Adipocyte (in vitro differentiated cells): ENCODE data around the gene CDT1.
A peak's percentile ranks its signal among the peaks of the same experiment; 100 is the strongest.

Experiments used
- DNase-seq: peaks from one replicate; pipeline ENCODE4 v3.0.0-alpha.2; 2015; ENCODE audit warnings: low read depth
- H3K27me3 ChIP-seq: replicated peaks from 2 replicates; pipeline ENCODE4 v1.7.0; 2013; ENCODE audit warnings: mild to moderate bottlenecking, low read length, moderate library complexity; ENCODE audit not compliant: control insufficient read depth, insufficient read depth
- H3K36me3 ChIP-seq: 2 replicates; pipeline ENCODE4 v1.7.0; 2013; ENCODE audit warnings: low read length, mild to moderate bottlenecking, moderate library complexity; ENCODE audit not compliant: control insufficient read depth, insufficient read depth, severe bottlenecking
- H3K4me1 ChIP-seq: 2 replicates; pipeline ENCODE4 v1.7.0; 2013; ENCODE audit warnings: mild to moderate bottlenecking, low read length, moderate library complexity; ENCODE audit not compliant: control insufficient read depth, insufficient read depth
- H3K4me3 ChIP-seq: 2 replicates; pipeline ENCODE4 v1.7.0; 2013; ENCODE audit warnings: mild to moderate bottlenecking, low read length, moderate library complexity
- H3K9ac ChIP-seq: 2 replicates; pipeline ENCODE4 v1.7.0; 2013; ENCODE audit warnings: mild to moderate bottlenecking, low read length, moderate library complexity
- H3K9me3 ChIP-seq: 2 replicates; pipeline ENCODE4 v1.7.0; 2013; ENCODE audit warnings: mild to moderate bottlenecking, low read length, moderate library complexity; ENCODE audit not compliant: control insufficient read depth

Gene CDT1

GRCh38 chr16:88761143-88761534 is 42.5 kb upstream of the CDT1 start:
- Histone ChIP-seq H3K4me3 (no peak overlapping the region), H3K36me3 (peaks cover 32% of the 10 kb centered on the region), H3K4me1 (peaks cover 12% of the 10 kb centered on the region), H3K9me3 (no peaks in the 10 kb centered on the region), H3K27me3 (no peaks in the 10 kb centered on the region), H3K9ac (no peak overlapping the region)
- no peak for DNase-seq

DNA sequence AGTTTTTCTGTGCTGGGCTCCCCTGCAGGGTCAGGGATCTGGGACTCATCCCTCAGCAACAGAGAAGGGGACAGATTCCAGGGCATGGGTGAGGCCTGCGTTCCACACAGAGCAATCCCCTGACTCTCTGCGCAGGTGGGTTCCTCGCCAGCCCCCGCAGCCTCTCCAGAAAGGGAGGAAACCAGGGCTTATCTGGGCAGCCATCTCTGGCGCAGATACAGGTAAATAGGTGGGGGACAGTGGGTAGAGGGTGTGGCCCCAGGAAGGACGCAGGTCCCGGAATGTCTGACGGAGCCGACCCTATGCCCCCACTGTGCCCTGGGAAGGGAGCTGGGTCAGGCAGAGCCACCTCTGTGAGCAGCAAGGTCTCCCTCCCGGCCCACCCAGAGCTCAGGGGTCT is 41.8 kb upstream of the CDT1 start:
- Histone ChIP-seq H3K9ac (no peak overlapping the region), H3K4me3 (no peak overlapping the region), H3K27me3 (no peaks in the 10 kb centered on the region), H3K9me3 (no peaks in the 10 kb centered on the region), H3K4me1 (peaks cover 12% of the 10 kb centered on the region), H3K36me3 (peaks cover 33% of the 10 kb centered on the region)
- no peak for DNase-seq

DNA sequence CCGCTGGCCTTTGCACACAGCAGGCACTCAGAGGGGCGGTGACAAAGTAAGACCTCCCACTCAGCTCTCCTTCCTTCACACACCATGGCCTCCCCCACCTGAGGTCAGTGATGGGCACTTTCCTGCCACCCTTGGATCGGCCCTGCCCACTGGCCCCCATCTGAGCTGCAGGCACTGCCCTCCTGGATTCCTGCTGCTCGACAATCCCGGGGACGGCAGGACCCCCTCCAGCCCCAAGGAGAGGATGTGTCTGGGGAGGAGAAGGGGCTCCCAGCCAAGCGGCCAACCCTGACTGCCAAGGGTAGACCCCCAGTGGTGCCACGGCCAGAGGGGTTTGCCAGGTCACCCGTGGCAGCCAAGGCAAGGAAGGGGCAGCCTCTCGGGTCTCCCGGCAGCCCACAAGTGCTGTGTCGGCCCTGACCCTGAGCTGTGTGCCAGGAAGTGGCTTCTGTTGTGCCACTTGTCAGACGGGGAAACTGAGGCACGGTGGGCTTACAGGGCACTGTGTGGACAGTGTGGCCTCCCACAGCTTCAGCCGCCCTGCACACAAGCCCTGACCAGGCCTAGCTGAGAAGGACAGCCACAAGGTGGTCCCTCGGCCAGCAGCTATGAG is 41.2 kb upstream of the CDT1 start:
- no peak for DNase-seq
- Histone ChIP-seq H3K36me3 (peaks cover 33% of the 10 kb centered on the region), H3K4me3 (no peak overlapping the region), H3K4me1 (peaks cover 14% of the 10 kb centered on the region), H3K9ac (no peak overlapping the region), H3K9me3 (no peaks in the 10 kb centered on the region), H3K27me3 (no peaks in the 10 kb centered on the region)

GRCh38 chr16:88762941-88763340 is 40.6 kb upstream of the CDT1 start:
- Histone ChIP-seq H3K4me1 (peaks cover 20% of the 10 kb centered on the region), H3K9me3 (no peaks in the 10 kb centered on the region), H3K4me3 (no peak overlapping the region), H3K27me3 (no peaks in the 10 kb centered on the region), H3K9ac (no peak overlapping the region), H3K36me3 (peaks cover 33% of the 10 kb centered on the region)
- no peak for DNase-seq

DNA sequence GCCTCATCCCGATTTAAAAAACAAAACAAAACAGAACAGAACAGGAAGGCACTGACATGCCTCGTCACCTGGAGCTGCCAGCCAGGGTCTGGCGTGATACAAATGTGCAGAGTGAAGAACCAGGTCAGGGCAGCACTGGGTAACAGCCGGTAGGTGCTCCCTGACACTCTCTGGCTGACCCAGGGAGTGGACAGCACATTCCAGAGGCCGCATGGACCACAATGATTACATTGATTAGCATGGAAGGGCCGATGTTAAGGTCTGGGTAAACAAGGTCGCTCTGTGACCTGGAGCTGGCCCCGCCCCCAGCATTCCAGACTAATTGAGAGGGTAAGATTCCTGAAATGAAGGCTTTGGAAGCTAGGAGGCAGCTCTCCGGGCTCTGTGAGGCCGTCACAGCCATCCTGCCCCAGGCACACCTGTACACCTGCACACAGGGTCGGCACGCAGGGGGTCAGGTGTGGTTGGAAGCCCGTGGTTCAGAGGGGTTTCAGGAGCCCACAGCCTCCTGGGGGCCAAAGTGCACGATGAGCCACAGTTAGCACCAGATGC is 40.0 kb upstream of the CDT1 start:
- peaks cover 27% of the 10 kb centered on the region for H3K4me1 ChIP-seq

GRCh38 chr16:88764080-88764479 is 39.5 kb upstream of the CDT1 start:
- Histone ChIP-seq H3K9me3 (no peaks in the 10 kb centered on the region), H3K9ac (no peak overlapping the region), H3K27me3 (no peaks in the 10 kb centered on the region), H3K4me3 (no peak overlapping the region), H3K36me3 (peaks cover 27% of the 10 kb centered on the region), H3K4me1 (peaks cover 32% of the 10 kb centered on the region)
- no peak for DNase-seq

More for the DNA sequence above, 40.0 kb upstream of the CDT1 start:
- no peaks in the 10 kb centered on the region for H3K27me3 ChIP-seq
- DNase-seq = no peak
- H3K9me3 ChIP-seq = no peaks in the 10 kb centered on the region
- H3K9ac ChIP-seq = no peak overlapping the region
- no peak overlapping the region for H3K4me3 ChIP-seq
- peaks cover 29% of the 10 kb centered on the region for H3K36me3 ChIP-seq

DNA sequence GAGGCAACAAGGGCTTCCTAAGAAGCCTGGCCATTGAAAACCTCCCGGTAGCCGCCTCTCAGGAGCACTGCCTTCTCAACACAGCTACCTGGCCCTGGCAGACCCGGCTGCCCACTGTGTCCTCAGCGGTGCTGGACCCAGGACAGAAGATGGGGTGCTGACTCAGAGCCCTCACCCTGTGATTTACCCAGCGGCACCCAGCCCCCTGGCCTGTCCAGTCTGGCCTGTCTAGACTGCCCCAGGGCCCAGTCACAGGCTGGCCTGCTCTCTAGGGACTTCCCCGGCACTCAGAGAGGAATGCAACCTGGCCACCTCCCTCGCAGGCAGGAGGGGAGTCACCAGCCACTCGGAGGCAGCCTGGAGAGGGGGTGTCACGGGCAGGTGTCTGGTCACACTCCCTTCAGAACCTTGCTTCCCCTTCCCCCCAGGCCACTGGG is 38.7 kb upstream of the CDT1 start:
- DNase-seq = no peak
- Histone ChIP-seq H3K27me3 (no peaks in the 10 kb centered on the region), H3K36me3 (peaks cover 27% of the 10 kb centered on the region), H3K9ac (no peak overlapping the region), H3K4me1 (peaks cover 30% of the 10 kb centered on the region), H3K4me3 (no peak overlapping the region), H3K9me3 (no peaks in the 10 kb centered on the region)

DNA sequence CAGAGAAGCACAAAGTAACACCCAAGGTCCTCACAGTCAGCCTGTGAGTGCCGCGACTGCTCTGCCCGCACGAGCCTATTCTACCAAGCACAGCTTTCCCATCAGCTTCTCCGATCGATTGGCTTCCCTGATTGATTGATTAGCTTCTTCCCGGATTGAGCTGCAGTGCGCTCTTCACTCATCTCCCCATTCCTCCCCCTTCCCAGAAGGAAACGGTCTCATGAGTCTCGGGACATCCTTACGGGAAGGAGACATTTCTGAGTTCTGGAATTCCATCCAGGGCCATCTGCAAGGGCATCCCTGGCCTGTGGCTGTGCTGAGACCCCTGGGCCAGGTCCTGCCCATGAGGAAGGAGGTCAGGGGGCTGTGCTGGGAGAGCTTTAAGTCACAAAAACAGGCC is 36.6 kb upstream of the CDT1 start:
- no peaks in the 10 kb centered on the region for H3K9me3 ChIP-seq
- H3K9ac ChIP-seq = peak overlapping the region; percentile 75
- peaks cover 27% of the 10 kb centered on the region for H3K36me3 ChIP-seq
- DNase-seq = no peak
- H3K4me3 ChIP-seq = no peak overlapping the region
- no peaks in the 10 kb centered on the region for H3K27me3 ChIP-seq
- peaks cover 39% of the 10 kb centered on the region for H3K4me1 ChIP-seq

GRCh38 chr16:88767546-88768070 is 36.0 kb upstream of the CDT1 start:
- peak overlapping the region; percentile 75 for H3K9ac ChIP-seq
- no peaks in the 10 kb centered on the region for H3K27me3 ChIP-seq
- no peaks in the 10 kb centered on the region for H3K9me3 ChIP-seq
- H3K4me3 ChIP-seq = peak overlapping the region; percentile 62
- H3K36me3 ChIP-seq = peaks cover 22% of the 10 kb centered on the region
- DNase-seq = no peak
- H3K4me1 ChIP-seq = peaks cover 45% of the 10 kb centered on the region

DNA sequence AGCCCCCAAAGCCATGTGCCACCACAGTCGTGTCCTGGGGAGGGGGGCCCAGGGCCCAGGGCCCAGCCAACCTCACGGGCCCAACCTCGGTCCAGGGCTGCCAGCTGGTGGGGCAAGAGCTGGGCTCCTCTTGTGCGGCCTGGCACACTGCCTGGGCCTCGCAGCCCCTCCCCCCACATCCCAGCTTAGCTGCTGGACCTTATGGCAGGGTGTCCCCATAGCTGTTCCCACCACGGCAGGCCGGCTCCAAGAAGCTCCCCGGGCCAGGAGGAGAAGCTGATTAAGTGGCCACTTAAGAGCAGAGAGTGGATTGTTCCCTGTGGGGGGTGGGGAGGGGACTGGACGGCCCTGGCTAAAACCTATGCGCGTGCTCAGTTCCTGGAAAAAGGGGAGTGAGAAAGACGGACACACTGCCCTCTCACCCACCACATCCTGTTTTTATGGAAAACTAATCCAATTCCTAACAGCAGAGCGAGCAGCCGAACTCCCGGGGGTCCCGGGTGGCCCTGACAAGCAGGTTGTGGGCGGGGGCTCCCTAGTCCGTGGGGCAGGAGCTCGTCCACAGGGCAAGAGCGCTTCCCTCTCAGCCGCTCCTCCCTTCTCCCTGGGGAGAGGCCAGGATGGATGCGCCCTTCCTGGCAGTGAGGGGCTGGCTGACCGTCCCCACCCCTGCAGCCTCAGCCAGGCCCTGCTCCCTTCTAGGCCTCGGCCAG is 35.4 kb upstream of the CDT1 start:
- H3K9me3 ChIP-seq = no peaks in the 10 kb centered on the region
- no peak for DNase-seq
- H3K4me1 ChIP-seq = peaks cover 52% of the 10 kb centered on the region
- H3K4me3 ChIP-seq = peak overlapping the region; percentile 62
- peak overlapping the region; percentile 75 for H3K9ac ChIP-seq
- no peaks in the 10 kb centered on the region for H3K27me3 ChIP-seq
- H3K36me3 ChIP-seq = peaks cover 16% of the 10 kb centered on the region

DNA sequence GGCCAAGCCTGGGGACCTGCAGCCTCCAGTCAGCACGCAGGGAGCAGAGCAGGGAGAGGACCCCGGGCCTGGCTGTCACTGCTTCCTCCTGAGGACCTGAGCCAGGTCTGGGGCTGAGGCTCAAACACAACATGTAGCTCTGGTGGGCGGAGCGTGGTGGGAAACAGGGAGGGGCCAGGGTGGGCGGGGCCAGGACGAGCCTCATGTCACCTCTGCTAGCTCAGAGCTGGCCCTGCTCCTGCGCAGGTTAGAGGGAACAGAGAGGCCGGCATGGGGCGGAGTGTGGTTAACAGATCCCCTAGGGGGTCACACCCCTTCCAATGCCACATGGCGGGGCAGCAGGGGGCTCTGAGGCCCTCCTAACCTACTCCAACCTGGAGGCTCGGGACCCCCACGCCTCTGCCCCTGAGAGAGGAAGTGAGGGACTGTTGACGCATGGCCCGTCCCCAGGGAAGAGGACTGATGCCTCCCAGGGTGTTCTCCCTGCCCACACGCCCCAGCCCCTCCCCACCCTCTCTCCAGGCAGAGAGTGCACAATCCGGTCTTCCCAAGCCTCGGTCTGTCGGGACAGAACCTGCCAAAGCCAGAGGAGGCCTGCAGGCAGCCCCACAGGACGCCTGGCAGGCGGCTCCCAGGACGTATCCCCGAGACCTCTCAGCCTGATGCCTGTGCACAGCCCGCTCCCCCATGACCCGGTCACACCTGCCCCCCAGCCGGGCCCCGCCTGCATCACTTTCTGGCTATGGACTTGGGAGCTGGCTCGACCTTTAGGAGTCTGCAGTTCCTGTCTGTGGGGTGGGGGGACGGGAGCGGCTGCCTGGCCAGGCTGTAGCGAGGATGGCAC is 33.8 kb upstream of the CDT1 start:
- no peak for DNase-seq
- H3K27me3 ChIP-seq = no peaks in the 10 kb centered on the region
- H3K4me3 ChIP-seq = no peak overlapping the region
- H3K4me1 ChIP-seq = peaks cover 68% of the 10 kb centered on the region
- H3K36me3 ChIP-seq = peaks cover 5% of the 10 kb centered on the region
- H3K9ac ChIP-seq = peak overlapping the region; percentile 75
- H3K9me3 ChIP-seq = no peaks in the 10 kb centered on the region
